Colonic mucosa (tissue), 4 donors: Measurements from ENCODE around the gene E2F4. TPM values are rescaled to one million over a fixed set of nuclear protein-coding genes. Genes with fewer than 3 reads are reported as not detected.

Experiments used
- DNase-seq: peaks from one replicate; pipeline ENCODE4 v3.0.0-alpha.2; 2020
- H3K27ac ChIP-seq: fragments of 200-600 bp; one replicate; pipeline ENCODE4 v1.8.0; 2021
- H3K27me3 ChIP-seq: fragments of 200-600 bp; one replicate; pipeline ENCODE4 v1.8.0; 2021
- H3K36me3 ChIP-seq: fragments of 200-600 bp; one replicate; pipeline ENCODE4 v1.8.0; 2021
- H3K4me1 ChIP-seq: fragments of 200-600 bp; one replicate; pipeline ENCODE4 v1.8.0; 2021; ENCODE audit warnings: mild to moderate bottlenecking
- H3K4me3 ChIP-seq: fragments of 200-600 bp; one replicate; pipeline ENCODE4 v1.8.0; 2021
- H3K9ac ChIP-seq, 2 donors: one replicate each; pipeline ENCODE4 v1.7.0; 2013; ENCODE audit warnings: control low read depth in 2 of 2, low read depth in 2 of 2, low read length in 2 of 2
- H3K9me3 ChIP-seq: fragments of 200-600 bp; one replicate; pipeline ENCODE4 v1.8.0; 2021
- intact Hi-C: fragments of 100-400 bp; cut with DNase I; formaldehyde crosslinking; loops from one replicate; pipeline ENCODE4 v1.14.1; 2022
- total RNA-seq, 2 donors: library from RNA; stranded (reverse); fragmentation: NEBNext Ultra II Directional in 1 of 2; extraction: Animal tissue kit (Norgen Biotek cat#: 25700) in 1 of 2; gene quantifications; one replicate each; pipeline ENCODE4 v1.2.1, GENCODE V29; 2021
- TF ChIP-seq, protein P1 (sequence below): fragments of 200-600 bp; IDR thresholded peaks from one replicate; pipeline ENCODE4 v1.8.0; 2022; ENCODE audit warnings: antibody characterized with exemption, mild to moderate bottlenecking
- donor health status: healthy.
- donor health status: DM: no; HTN: no; CAD: no.
- donor health status: DM: no; HTN: no; CAD: no.

Gene E2F4
- total RNA-seq, 2 donors from 2014 or later, result 53.3 to 89.0 TPM

DNA sequence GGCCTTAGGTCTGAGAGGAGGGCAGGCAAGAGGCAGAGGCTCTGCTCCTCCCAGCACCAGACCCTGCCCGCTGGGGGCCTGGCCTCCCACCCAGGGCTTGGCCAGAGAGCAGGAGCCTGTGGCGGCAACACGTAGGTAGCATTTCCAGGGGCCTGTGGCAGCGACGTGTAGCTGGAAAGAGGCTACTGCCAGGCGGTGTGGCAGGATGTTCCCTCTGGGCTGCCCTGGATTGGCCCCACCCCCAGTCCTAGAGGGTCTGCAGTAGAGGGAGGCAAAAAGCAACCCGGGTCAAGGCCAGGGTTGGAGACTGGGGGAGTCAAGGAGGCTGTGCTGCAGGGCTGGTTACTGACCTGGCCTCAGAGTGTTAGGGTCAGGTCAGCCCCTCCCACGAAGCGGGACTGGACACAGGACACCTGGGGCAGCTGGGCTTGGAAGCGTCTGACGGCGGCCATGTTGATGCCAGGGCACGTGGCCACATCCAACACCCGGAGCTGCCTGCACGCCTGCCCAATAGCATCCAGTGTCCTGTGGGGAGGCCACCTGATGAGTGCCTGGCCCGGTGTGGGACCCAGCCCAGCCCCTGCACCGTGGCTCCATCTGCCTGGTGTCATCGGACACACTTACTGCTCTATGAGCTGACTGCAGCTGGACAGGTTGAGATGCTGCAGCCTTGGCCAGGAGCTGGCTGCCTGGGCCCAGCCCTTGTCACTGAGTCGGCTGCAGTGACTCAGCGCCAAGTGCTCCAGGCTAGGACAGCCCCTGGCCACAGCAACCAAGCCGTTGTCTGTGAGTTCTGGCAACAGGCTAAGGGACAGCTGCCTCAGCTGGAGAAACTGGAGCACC is 15.5 kb downstream of the E2F4 start:
- Histone ChIP-seq H3K36me3 (no peaks in the 10 kb centered on the region), H3K4me1 (no peaks in the 10 kb centered on the region), H3K9me3 (no peaks in the 10 kb centered on the region), H3K9ac (peak overlapping the region in 1 of 2 donors; percentile 8), H3K27ac (no peak overlapping the region), H3K4me3 (no peak overlapping the region), H3K27me3 (no peaks in the 10 kb centered on the region)
- DNase-seq, result no peak
- intact Hi-C loops, result no loop called here
- TF ChIP-seq, protein P1, sequence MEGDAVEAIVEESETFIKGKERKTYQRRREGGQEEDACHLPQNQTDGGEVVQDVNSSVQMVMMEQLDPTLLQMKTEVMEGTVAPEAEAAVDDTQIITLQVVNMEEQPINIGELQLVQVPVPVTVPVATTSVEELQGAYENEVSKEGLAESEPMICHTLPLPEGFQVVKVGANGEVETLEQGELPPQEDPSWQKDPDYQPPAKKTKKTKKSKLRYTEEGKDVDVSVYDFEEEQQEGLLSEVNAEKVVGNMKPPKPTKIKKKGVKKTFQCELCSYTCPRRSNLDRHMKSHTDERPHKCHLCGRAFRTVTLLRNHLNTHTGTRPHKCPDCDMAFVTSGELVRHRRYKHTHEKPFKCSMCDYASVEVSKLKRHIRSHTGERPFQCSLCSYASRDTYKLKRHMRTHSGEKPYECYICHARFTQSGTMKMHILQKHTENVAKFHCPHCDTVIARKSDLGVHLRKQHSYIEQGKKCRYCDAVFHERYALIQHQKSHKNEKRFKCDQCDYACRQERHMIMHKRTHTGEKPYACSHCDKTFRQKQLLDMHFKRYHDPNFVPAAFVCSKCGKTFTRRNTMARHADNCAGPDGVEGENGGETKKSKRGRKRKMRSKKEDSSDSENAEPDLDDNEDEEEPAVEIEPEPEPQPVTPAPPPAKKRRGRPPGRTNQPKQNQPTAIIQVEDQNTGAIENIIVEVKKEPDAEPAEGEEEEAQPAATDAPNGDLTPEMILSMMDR, result no peak

DNA sequence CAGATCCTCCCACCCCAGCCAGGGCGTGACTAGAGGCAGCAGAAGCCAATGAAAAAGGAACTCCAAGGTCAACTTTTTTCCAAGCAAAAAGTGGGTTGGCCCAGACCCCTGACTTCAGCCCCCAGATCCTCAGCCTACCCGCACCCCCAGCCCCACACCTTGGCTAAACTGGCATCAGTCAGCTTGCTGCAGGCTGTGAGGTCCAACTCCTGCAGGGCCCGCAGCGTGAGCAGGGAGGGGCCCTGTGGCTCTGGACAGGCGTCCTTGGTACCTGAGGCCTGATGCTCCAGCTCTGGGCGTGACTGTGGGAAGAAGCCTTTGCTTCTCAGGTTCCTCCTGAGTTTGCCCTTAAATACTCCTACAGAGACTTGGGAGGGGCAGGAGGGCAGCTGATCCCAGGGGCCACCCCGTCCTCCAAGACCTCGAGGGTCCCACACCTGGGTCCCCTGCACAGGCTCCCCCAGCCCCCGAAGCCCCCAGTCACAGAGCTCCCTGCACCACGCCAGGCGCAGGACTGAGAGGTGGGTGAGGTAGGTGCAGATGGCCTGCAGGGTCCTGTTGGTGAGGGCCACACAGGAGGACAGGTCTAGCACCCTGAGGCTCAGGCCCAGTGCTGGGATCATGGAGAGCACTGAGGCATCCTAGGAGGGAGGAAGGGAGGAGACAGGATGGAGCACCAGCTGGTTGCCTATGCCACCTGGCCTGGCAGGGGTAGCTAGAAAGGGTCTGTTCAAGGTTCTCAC is 16.4 kb downstream of the E2F4 start:
- TF ChIP-seq, protein P1, result no peak
- Histone ChIP-seq H3K27me3 (no peaks in the 10 kb centered on the region), H3K36me3 (no peaks in the 10 kb centered on the region), H3K4me1 (no peaks in the 10 kb centered on the region), H3K9me3 (no peaks in the 10 kb centered on the region), H3K27ac (no peak overlapping the region), H3K4me3 (no peak overlapping the region), H3K9ac (no peak overlapping the region)
- intact Hi-C loops, result no loop called here
- no peak for DNase-seq

DNA sequence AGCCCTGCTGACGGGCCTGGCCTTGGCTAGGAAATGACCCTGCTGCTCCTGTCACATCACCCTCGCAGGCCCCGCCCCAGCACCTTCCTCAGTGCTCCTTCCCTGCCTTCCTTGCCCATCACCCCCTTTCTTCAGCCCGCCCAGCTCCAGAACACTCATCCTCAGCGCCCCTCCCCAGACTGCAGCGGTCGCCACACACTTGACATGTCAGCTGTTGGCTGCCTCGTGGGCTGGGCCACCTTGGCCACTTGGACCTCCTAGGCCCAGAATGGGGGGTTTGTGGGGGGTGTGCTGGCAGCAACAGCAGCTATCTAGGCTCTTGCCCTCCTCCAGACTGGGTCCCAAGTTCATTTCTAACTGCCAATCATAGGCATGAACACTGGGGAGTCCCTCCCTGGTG is 17.6 kb downstream of the E2F4 start:
- TF ChIP-seq, protein P1, result no peak
- DNase-seq, result no peak
- Histone ChIP-seq H3K9ac (no peak overlapping the region), H3K27me3 (no peaks in the 10 kb centered on the region), H3K4me3 (no peak overlapping the region), H3K27ac (no peak overlapping the region), H3K4me1 (no peaks in the 10 kb centered on the region), H3K9me3 (no peaks in the 10 kb centered on the region), H3K36me3 (no peaks in the 10 kb centered on the region)
- intact Hi-C loops, result no loop called here

DNA sequence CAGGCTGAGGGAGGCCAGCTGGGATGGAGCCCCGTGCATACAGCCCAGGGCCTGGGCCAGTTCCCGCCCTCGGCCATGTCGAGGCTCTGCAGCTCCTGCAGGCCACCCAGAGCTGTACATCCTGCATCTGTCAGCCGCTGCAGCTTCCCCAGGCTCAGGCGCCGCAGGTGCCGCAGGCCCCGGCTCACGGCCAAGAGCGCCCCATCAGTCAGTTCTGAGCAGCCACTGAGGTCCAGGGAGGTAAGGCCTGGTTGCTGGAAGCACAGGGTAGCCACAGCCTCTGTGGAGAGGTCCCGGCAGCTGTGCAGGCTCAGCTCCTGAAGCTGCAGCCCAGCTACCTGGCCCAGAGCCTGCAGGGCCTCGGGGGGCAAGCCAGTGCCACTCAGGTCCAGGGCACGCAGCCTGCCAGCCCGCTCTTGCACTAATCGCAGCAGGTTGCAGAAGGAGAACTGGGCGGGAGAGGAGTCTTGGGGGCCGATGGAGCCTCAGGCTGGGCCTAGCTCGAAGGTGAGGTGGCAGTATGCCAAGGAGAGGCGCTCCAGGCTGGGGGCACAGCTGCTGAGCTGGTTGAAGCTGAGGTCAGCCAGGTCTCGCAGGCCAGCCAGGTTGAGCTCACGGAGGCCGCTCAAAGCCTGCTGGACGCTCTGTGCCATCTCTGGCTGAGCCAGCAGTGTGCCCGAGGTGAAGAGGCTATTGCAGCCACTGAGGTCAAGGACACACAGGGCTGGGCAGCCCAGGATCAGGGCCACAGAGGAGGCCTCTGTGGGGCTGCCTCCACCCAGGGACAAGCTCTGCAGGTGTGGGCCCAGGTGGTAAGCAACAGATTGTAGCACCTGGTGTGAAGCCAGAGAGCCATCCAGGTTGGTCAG is 18.3 kb downstream of the E2F4 start:
- DNase-seq, result no peak
- TF ChIP-seq, protein P1, result no peak
- H3K9ac ChIP-seq, result no peak overlapping the region
- no peak overlapping the region for H3K4me3 ChIP-seq
- H3K4me1 ChIP-seq, result no peaks in the 10 kb centered on the region
- no peaks in the 10 kb centered on the region for H3K36me3 ChIP-seq
- intact Hi-C loops, result no loop called here
- H3K27me3 ChIP-seq, result no peaks in the 10 kb centered on the region
- H3K9me3 ChIP-seq, result no peaks in the 10 kb centered on the region
- no peak overlapping the region for H3K27ac ChIP-seq

DNA sequence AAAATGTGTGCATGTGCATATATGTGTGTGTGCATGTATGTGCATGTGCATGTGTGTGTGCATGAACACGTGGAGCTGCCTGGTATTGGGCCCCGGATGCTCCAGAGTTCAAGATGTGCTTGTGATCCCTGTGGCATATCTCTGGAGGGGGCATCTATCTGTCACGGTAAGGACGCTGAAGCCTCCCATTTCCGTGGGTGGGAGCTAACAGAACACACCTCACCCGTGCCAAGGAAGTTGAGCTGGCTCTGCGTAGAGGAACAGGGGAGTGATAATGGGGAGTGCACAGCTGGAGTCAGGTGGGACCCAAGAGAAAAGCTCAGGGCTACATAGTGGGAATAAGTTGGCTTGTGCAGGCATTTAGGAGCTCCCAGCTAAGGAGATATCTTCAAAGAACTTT is 19.7 kb downstream of the E2F4 start:
- H3K9ac ChIP-seq, result no peak overlapping the region
- H3K36me3 ChIP-seq, result no peaks in the 10 kb centered on the region
- intact Hi-C loops, result no loop called here
- no peak overlapping the region for H3K4me3 ChIP-seq
- TF ChIP-seq, protein P1, result no peak
- H3K27ac ChIP-seq, result no peak overlapping the region
- no peaks in the 10 kb centered on the region for H3K4me1 ChIP-seq
- H3K27me3 ChIP-seq, result no peaks in the 10 kb centered on the region
- DNase-seq, result no peak
- no peaks in the 10 kb centered on the region for H3K9me3 ChIP-seq
